HG02678 (cell line): ENCODE results near the gene TBC1D7.
"Not testable (repeated sequence)": the region's sequence is repeated elsewhere in the genome, so short reads cannot be mapped to it uniquely, and the experiment has no call there.

Experiments used
- ATAC-seq: cut with Tn5 transposase; IDR thresholded peaks from one replicate; pipeline ENCODE4 v1.9.1; 2021; ENCODE audit warnings: mild to moderate bottlenecking, moderate library complexity; ENCODE audit not compliant: unreplicated experiment

The TBC1D7 gene

DNA sequence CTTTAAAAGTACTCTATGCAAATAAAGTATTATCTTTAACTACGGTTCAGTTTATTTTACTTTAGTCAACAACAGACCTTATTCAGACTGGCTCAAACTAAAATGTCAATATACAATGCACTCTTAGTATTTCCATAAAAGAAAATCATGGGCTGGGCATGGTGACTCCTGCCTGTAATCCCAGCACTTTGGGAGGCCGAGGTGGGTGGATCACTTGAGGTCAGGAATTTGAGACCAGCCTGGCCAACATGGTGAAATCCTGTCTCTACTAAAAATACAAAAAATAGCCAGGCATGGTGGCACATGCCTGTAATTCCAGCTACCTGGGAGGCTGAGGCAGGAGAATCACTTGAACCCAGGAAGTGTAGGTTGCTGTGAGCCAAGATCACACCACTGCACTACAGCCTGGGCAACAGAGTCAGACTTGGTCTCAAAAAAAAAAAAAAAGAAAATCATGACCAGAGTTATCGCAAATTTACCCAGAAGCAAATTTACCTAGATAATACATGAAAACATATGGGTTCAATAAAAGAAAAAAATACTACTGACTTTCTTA lies 2.2 kb downstream of the TBC1D7 start:
- not testable (repeated sequence) for ATAC-seq

GRCh38 chr6:13319891-13320564 lies 8.3 kb downstream of the TBC1D7 start:
- ATAC-seq = no peak

DNA sequence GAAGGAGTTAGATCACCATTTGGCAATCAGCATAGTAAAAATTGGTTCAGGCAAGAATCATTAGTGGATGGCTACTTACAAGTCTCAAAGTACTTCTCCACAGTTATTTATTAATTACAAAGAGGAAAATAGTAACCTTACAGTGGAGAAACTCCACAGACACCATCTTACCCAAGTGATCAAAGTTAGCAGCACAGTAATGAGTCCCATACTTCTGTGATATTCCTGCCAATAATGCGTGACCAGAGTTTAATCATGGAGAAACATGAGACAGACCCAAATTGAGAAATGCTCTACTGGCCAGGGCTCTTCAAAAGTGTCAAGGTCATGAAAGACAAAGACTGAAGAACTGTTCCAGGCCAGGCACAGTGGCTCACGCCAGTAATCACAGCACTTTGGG lies 9.5 kb downstream of the TBC1D7 start:
- ATAC-seq = no peak

DNA sequence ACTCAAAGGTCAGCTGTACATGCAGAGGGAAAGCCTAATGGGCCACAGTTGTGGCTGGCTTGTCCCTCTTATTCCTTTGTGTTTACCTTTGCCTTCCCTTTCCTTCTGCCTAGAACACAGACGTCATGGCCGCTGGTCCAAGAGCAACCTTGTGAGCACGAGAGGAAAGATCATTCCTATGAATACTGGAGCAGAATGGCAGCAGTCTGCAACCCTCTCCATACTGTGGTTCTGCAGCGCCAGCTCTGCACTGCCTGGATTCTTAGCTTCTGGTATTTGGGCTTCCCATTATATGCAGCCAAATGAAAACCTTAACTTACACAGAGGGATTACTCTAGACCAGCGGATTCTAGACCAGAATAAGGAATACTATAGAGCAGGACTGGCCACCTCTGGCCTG lies 12.4 kb downstream of the TBC1D7 start:
- ATAC-seq = no peak

- ATAC-seq = no peak
Observed at GRCh38 chr6:13314806-13315205, 13.5 kb downstream of the TBC1D7 start.

GRCh38 chr6:13311155-13311554 lies 17.2 kb downstream of the TBC1D7 start:
- no peak for ATAC-seq

- ATAC-seq = no peak
Observed at GRCh38 chr6:13308332-13308731, 20.0 kb downstream of the TBC1D7 start.

DNA sequence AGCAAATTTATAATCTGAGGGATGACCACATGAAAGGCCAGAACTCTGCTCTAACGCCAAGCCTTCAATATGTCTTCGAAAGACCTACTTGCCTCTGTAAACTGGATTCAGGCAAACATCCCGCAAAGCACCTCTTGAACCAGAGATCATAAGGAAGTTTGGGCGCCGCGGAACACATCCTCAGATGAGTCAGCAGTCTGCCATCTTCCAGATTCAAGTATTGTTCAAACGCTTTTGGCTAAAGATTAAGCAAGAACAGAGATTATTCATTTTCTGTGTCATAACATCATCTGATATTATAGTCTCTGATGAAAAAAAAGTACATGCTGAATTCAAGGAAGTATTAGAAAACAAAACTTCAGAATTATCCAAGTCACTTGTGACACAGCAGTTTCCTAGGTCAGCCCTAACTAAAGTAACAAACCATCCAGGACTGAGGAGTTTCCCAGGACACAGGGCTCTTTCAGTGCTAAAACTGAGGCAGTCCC lies 20.8 kb downstream of the TBC1D7 start:
- ATAC-seq = no peak

- no peak for ATAC-seq
Observed at GRCh38 chr6:13305791-13306190, 22.5 kb downstream of the TBC1D7 start.

DNA sequence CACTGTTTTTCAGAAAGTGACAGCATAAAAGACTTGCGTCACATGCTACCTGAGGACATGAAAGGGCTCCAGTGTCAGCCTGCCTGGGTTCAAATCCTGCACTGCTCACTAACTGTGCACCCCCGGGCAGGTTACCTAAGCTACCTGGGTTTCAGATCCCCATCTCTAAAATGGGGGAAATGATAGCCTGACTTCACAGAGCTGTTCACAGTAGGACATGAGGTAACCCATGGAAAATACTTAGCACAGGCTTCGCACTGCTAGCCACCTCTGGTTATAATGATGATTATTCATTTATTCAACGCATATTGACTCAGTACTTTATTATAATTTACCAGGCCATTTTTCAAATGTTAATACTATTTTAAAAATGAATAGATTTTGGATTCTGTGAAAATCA lies 23.0 kb downstream of the TBC1D7 start:
- ATAC-seq = no peak

DNA sequence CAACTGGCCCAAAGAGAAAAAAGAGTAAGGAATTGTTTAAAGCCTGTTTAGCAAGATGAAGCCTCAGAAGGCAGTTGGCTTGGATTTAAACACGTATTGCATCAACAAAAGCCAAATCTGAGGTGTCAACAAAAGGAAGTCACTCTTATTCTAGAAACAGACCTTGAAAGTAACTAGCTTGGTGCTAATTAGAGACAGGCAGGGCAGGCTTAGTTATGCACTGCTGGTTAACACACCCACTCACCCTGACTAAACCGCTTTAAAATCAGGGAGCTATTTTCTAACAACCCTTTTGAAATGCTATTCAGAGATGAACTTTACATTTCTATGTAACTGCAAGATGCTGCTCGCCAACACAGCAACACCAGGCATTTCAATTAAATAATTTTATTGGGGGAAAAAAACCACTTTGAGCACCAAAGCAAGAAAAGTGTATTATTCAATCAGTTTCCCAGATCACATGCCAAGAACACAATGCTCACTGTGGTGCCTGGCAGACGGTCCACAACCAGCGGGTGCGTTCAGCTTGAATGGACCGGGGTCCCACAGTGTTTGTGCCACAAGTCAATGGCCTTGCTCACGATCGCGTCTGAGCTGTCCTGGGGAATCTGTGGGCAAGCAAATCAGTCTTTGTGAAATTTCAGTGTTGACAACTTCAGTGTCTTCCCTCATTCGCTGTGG lies 23.6 kb downstream of the TBC1D7 start:
- peak; percentile 45 for ATAC-seq

DNA sequence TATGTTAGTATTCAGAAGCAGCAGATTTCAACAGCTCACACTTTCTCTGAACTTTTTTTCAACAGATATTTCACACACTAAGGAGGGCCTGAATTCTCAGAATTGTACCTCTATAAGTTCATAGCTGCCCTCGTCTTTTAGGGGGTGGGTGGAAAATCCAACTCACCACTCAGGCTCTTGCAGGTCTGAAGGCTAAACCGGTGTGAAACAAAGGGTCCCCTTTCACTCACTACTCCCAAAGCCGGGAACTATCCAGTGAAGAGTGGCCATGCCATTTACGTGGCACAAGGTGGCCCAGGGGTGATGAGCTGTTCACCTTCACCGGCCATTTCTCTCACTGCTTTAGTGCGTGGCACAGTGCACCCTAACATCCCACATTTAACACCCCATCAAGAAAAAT lies 24.2 kb downstream of the TBC1D7 start:
- ATAC-seq = no peak

DNA sequence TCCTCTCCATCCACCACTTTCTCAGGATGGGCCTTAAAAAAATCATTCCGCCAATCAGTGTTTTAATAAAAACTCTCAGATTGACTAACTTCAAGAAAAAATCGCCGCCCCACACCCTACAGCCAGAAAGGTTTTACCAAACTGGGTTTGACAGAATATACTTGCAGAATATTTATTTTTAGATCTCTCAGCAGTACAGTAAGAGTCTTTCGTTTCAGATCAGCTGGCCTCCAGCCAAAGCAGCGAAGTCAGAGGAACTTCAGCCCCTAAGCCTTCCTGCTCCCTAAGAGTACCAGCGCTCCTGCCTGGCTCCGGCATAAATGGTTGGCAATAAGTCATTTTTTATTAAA lies 24.7 kb downstream of the TBC1D7 start:
- ATAC-seq = peak; percentile 50

DNA sequence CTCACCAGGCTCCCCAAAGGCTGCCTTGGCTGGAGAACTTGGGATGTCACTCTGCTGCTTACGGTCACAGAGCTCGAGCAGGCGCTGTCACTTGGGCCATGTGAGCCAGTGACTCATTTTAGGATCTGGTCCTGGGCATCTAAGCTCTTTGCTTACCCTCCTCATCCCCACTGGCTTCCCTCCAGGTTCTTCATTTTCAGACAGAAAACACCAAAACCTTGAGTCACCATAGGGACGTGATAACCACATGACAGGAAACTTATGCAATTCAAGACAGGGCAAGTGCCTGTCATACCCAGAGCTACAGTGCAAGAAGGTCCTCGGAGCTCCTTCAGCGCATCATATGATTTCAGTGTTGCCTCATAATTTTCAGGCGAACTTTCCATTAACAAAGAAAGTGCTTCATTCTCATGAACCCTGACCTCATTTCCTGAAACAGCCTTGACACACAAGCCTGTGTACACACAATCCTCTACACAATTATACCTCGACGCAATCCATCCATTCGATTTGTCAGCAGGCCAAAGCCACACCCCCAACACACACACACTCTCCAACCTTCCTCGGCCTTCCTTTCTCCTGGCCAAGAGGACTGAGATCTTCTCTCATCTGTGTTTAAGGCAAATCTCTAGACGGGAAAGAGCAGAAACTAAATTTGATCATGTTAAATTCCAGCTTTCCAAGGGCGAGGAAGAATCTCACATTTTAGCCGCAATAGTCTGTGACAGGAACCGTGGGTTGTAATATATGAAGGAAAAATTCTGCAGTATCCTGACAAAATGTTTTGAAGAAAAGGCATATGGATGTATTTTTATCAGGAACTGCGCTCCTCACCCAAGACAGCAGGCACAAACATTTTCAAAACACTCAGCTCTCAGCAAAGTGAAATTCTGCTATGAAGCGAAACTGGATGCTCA lies 25.3 kb downstream of the TBC1D7 start:
- ATAC-seq = peak; percentile 62

DNA sequence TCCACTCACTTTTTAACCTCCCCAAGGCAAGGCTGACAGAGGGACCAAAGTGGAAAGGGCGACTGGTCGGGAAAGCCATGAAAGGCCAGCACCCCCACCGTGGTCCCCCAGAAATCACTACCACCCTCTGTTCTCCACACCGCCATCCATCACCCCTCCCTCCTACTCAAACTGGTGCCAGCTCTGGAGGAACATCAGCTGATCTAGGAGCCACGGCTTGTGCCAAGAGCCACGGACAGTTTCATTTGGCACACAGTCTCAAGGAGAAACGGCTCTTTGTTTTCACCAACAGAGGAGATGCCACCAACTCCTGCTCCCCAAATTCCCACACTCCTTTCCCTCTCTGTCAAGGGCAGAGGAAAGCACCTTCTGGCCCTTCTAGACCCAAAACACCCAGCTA lies 26.0 kb downstream of the TBC1D7 start:
- ATAC-seq = no peak

GRCh38 chr6:13300643-13301590 lies 27.4 kb downstream of the TBC1D7 start:
- ATAC-seq = no peak

DNA sequence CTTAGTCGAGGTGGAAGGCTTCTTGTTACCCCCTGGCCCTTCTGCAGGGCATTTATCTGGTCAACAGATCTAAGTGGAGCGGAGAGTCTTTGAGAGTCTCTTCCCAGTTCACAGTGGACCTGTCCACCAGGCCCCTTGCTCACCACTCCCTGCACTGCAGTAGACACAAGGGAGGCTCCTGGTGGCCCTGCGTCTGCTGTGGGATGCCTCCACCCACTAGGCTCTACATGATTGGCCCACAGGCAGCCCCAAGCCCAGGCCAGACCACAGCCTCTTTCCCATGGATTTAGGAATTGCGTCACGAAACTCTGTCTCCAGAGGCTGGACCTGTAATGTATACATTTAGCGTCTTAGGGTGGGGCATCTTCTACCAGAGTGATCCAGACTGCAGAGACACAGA lies 28.4 kb downstream of the TBC1D7 start:
- no peak for ATAC-seq

DNA sequence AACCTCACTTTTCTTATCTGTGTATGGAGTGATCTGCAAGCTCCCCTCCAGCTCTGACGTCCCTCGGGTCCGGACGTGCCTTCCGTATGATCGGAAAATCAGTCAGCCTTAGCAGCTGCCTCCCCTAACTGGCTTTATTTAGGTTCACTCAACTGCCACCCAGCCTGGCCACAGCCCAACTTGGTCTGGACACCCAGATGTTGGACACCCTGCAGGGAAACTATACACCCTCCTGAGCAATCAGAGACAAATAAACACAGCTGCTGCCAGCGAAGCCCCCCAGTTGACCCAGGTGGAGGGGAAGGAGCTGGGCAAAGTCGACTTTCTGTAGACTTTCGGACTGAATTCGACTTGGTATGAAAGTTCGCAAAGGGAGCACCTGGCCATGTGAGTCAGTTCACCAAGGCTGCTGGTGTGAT lies 28.9 kb downstream of the TBC1D7 start:
- no peak for ATAC-seq

- ATAC-seq = no peak
Observed at GRCh38 chr6:13298446-13298845, 29.9 kb downstream of the TBC1D7 start.

DNA sequence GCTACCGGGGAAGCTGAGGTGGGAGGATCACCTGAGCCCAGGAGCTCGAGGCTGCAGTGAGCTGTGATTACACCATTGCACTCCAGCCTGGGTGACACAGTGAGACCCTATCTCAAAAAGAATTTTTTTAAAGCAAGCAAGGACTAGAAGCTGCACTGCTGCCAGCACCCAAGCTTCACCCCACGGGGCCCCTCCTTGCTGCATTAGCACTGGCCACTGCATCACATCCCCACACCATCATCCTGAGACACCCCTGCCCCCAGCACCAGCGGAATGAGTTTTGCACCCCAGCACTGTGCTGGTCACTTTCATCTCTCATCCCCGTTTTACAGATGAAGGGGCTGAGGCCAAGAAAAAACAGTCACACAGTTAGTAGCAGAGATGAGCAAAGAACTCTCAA lies 30.9 kb downstream of the TBC1D7 start:
- ATAC-seq = no peak
